Endothelial cell of umbilical vein (primary cell): ENCODE data around the gene NOP16.

Experiments used
- POLR2A ChIP-seq: IDR thresholded peaks from 2 replicates; pipeline ENCODE4 v1.6.1; 2012; ENCODE audit warnings: low read depth, mild to moderate bottlenecking, control low read depth, low read length
- POLR2AphosphoS5 ChIP-seq: IDR thresholded peaks from 2 replicates; pipeline ENCODE4 v1.6.1; 2012; ENCODE audit warnings: low read depth, mild to moderate bottlenecking, control low read depth, low read length, moderate library complexity; ENCODE audit not compliant: insufficient read depth
- TF ChIP-seq, protein P1 (sequence below), 2 donors: IDR thresholded peaks; 1 replicate in 1 of 2; 2 replicates in 1 of 2; pipeline ENCODE4 v1.5.1; 2011; ENCODE audit warnings: low read length in 2 of 2, mild to moderate bottlenecking in 2 of 2, moderate library complexity in 2 of 2, control low read depth in 1 of 2, inconsistent platforms in 1 of 2, low read depth in 1 of 2; ENCODE audit not compliant: insufficient read depth in 1 of 2; ENCODE audit errors: extremely low read depth in 1 of 2

- TF ChIP-seq, protein P1, sequence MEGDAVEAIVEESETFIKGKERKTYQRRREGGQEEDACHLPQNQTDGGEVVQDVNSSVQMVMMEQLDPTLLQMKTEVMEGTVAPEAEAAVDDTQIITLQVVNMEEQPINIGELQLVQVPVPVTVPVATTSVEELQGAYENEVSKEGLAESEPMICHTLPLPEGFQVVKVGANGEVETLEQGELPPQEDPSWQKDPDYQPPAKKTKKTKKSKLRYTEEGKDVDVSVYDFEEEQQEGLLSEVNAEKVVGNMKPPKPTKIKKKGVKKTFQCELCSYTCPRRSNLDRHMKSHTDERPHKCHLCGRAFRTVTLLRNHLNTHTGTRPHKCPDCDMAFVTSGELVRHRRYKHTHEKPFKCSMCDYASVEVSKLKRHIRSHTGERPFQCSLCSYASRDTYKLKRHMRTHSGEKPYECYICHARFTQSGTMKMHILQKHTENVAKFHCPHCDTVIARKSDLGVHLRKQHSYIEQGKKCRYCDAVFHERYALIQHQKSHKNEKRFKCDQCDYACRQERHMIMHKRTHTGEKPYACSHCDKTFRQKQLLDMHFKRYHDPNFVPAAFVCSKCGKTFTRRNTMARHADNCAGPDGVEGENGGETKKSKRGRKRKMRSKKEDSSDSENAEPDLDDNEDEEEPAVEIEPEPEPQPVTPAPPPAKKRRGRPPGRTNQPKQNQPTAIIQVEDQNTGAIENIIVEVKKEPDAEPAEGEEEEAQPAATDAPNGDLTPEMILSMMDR (IDR thresholded peaks at IDR 0.05; ENCODE audit: extremely low read depth in 1 of 2, insufficient read depth in 1 of 2, low read depth in 1 of 2, low read length in 2 of 2), result no peak
- TF ChIP-seq POLR2A (no peak), POLR2AphosphoS5 (no peak)
Observed at GRCh38 chr5:176418251-176418650, 29.9 kb upstream of the NOP16 start.
